Measurements from ENCODE around the gene CPNE1. TPM values are rescaled to one million over a fixed set of nuclear protein-coding genes. Genes with fewer than 3 reads are reported as not detected.

CPNE1 gene
- total RNA-seq, 2 donors from 2014 or later: 39.2 to 60.4 TPM

DNA sequence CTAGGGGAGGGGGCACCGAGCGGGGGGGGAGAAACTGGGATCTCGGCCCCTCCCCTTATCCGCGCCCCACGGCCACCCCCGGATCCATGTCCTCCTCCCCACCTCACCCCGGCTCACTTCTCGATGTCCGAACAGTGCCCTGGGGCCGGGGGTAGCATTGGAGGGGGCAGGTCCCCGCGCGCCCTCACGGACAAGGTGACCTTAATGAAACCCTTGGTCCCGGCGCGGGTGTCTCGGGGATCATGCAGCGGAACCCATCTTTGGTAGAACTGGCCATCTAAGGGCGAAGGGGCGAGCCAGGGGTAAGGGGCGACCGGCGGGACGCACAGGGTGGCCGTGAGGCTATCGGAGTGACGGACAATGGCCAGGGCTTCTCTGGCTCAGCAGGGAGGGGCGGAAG, 62.7 kb downstream of the CPNE1 start:
- Histone ChIP-seq H3K27me3 (no peaks in the 10 kb centered on the region), H3K36me3 (no peaks in the 10 kb centered on the region), H3K4me1 (peaks cover 0 to 20% of the 10 kb centered on the region in 2 donors), H3K4me3 (peak overlapping the region; percentile 20 to 51), H3K9me3 (no peaks in the 10 kb centered on the region), H3K27ac (no peak overlapping the region)
- TF ChIP-seq, protein P1, sequence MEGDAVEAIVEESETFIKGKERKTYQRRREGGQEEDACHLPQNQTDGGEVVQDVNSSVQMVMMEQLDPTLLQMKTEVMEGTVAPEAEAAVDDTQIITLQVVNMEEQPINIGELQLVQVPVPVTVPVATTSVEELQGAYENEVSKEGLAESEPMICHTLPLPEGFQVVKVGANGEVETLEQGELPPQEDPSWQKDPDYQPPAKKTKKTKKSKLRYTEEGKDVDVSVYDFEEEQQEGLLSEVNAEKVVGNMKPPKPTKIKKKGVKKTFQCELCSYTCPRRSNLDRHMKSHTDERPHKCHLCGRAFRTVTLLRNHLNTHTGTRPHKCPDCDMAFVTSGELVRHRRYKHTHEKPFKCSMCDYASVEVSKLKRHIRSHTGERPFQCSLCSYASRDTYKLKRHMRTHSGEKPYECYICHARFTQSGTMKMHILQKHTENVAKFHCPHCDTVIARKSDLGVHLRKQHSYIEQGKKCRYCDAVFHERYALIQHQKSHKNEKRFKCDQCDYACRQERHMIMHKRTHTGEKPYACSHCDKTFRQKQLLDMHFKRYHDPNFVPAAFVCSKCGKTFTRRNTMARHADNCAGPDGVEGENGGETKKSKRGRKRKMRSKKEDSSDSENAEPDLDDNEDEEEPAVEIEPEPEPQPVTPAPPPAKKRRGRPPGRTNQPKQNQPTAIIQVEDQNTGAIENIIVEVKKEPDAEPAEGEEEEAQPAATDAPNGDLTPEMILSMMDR (IDR thresholded peaks at IDR 0.05): no peak
- DNase-seq (ENCODE audit: low spot score): no peak

DNA sequence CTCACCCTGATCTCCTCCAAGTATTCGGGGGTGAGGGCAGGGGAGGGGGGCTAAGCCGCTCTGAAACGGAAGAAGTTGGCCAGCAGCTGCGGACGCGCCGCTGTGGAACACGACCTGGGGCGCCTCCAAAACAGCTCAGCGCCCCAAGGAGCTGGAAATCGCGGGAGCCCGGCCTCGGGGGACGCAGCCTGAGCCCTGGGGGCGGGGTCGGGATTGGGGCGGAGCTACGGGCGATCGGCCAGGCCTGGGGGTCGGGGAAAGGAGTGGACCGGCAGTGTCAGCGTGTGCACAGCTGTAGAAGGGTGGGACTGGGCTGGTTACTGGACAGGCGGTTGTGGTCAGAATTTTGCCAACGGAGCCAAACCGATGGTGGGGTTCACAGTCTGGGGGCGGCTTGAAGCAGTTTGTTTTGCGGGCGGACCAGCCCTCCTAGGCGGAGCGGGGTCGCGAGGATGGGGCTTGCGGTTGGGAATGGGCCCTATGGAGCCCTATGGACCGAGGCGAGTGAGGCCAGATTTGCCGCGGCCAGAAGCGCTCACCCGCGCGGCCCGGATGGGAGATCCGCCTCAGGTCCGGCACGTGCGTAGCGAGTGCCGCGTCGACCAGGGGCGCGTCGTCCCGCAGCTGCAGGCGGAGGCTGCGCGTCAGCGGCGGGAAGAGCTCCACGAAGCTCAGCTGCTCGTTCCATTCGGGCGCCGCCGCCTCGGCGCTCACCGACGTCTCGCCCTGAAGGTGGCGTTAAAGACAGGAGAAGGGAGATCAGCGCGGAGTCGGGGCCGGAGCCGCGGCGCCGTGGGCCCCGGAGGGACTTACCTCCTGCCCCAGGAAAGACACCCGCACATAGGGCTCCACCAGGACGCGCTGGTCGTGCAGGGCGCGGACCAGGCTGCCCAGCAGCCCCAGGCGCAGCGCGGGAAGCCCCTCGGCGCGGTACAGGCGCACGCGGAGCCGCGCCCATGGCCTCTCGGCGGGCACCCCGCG, 63.4 kb downstream of the CPNE1 start:
- DNase-seq (ENCODE audit: low spot score): peak; percentile 72
- TF ChIP-seq, protein P1 (IDR thresholded peaks at IDR 0.05): peak in 1 of 2 donors; percentile 66
- peak overlapping the region; percentile 20 to 51 for H3K4me3 ChIP-seq
- H3K27me3 ChIP-seq: no peaks in the 10 kb centered on the region
- H3K4me1 ChIP-seq: peaks cover 0 to 20% of the 10 kb centered on the region in 2 donors
- no peaks in the 10 kb centered on the region for H3K36me3 ChIP-seq
- H3K27ac ChIP-seq: no peak overlapping the region
- H3K9me3 ChIP-seq: no peaks in the 10 kb centered on the region

DNA sequence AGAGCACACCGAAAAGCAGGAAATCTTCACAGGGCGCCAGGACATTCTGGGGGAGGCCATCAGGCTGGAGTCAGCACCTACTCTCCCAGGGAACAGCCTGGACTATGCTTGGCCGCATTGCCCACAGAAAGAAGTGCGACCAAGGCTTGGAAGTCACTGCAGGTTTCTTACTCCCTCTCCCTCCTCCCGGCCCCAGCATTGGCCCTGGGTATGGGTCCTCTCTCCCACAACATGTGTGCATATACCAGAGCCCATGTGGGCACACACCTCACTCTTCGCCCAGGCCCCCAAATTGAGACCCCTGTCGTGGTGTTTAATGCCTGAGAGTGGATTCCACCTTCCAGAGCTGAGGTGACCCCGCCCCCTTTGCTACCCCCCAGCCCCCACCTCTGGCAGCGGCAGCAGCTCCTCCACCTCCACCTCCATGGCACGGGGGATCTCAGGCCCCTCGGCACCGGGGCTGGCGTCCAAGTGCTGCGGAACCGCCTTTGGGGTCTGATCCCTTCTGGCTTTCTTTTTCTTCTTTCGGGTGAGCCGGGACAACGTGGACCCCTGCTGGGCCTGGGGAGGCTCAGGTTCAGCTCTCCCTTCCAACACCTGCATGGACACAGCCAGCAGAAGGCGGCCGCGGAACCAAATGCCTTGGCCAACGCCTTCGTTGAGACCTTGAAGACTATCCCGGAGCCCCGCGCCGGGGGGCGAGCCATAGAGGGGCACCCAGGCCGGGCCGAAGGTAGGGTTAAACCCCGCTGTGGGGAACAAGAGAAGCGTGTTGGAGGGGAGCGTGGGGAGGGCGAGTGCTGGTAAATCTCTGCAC, 64.3 kb downstream of the CPNE1 start:
- TF ChIP-seq, protein P1 (IDR thresholded peaks at IDR 0.05): no peak
- no peaks in the 10 kb centered on the region for H3K36me3 ChIP-seq
- no peak for DNase-seq (ENCODE audit: low spot score)
- peak overlapping the region; percentile 20 to 51 for H3K4me3 ChIP-seq
- no peaks in the 10 kb centered on the region for H3K27me3 ChIP-seq
- no peaks in the 10 kb centered on the region for H3K9me3 ChIP-seq
- H3K4me1 ChIP-seq: peaks cover 0 to 20% of the 10 kb centered on the region in 2 donors
- no peak overlapping the region for H3K27ac ChIP-seq

DNA sequence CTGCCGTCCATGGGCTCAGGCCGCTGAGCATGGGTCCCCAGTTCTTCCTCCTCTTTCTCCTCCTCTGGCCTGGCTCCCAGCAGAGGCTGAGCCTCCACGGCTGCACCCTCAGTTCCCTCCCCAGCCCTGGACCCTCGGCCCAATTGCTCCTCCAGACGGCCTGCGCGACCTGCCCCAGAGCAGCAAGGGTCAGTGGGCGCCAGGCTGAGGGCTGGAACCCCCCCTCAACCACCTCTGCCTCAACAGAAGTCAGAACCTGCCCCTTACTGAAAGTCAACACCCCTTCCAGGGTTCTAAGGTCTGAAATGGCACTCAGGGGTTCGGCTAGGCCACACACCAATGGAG, 65.0 kb downstream of the CPNE1 start:
- no peak for DNase-seq (ENCODE audit: low spot score)
- H3K4me3 ChIP-seq: no peak overlapping the region
- peaks cover 0 to 20% of the 10 kb centered on the region in 2 donors for H3K4me1 ChIP-seq
- H3K9me3 ChIP-seq: no peaks in the 10 kb centered on the region
- H3K27me3 ChIP-seq: no peaks in the 10 kb centered on the region
- TF ChIP-seq, protein P1 (IDR thresholded peaks at IDR 0.05): no peak
- H3K27ac ChIP-seq: no peak overlapping the region
- H3K36me3 ChIP-seq: no peaks in the 10 kb centered on the region

DNA sequence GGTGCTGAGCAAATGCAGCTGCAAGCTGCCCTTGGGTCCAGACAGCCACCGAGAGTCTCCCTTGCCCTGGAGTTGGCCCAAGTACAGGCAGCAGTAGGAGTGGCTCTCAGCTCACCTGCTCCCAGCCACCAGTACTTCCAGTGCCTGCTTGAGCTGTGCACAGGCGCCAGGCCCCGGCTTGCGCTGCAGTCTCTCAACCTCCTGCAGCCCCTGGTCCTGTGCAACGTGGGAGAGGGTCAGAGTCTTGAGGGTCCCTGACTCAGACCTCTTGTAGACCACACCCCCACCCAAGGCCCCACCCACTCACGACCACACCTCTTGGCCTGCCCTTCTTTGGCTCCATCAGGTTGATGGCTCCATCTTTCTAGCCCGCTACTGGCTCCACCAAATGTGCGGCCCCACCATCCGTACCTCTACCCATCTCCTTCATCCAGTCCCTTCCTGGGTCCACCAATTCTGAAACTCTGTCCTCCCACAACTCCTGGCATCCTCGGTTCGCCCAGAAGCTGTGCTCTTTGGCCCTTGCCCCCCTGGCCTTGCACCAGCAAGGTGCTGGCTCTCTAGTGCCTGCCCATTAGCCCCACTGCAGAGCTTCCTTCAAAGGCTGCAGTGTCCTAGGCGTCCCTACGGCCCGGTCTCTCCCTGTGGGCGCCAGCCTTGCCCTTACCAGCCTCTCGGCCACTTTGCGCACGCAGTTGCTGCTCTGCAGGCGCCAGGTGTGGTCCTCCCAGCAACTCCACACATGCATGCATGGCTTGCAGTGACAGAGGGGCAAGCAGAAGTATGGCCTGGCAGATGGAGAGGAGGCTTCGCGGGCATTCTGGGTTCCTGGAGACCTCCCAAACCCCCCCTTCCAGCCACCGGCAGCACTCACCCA, 65.6 kb downstream of the CPNE1 start:
- no peak for DNase-seq (ENCODE audit: low spot score)
- Histone ChIP-seq H3K27me3 (no peaks in the 10 kb centered on the region), H3K36me3 (no peaks in the 10 kb centered on the region), H3K27ac (no peak overlapping the region), H3K9me3 (no peaks in the 10 kb centered on the region), H3K4me3 (no peak overlapping the region), H3K4me1 (peaks cover 0 to 20% of the 10 kb centered on the region in 2 donors)
- TF ChIP-seq, protein P1 (IDR thresholded peaks at IDR 0.05): no peak

All from right atrium auricular region (tissue), 2 donors.